22Rv1 (cell line): ENCODE measurements around the gene GXYLT2.

Source experiments
- H3K27ac ChIP-seq: fragments of 450-650 bp; 2 replicates; pipeline ENCODE4 v1.5.1; 2017
- ZFX ChIP-seq: fragments of 450-650 bp; IDR thresholded peaks from 2 replicates; pipeline ENCODE4 v1.6.1; 2017; ENCODE audit warnings: antibody characterized with exemption, borderline replicate concordance
- TF ChIP-seq, protein P1 (sequence below): fragments of 450-650 bp; IDR thresholded peaks from 2 replicates; pipeline ENCODE4 v1.5.1; 2017; ENCODE audit warnings: mild to moderate bottlenecking

Gene GXYLT2

DNA sequence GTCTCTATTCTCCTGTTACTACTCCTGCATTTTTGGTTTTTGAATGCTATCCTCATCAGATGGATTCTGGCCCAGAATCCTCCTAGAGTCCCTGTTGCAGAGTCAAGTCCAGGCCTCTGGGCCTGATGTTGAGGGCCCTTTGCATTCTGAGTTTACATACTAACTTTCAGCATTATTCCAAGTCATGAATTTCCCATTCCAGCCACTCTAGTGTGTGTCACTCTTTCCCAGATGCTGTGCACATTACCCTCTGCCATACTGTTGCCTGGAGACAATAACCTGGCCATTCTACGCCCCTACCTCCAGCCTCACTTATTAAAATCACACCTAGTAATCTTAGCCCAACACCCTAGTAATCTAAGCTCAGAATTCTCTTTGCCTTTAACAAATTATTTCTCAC lies 53.4 kb downstream of the GXYLT2 start:
- no peak for TF ChIP-seq ZFX
- TF ChIP-seq, protein P1, sequence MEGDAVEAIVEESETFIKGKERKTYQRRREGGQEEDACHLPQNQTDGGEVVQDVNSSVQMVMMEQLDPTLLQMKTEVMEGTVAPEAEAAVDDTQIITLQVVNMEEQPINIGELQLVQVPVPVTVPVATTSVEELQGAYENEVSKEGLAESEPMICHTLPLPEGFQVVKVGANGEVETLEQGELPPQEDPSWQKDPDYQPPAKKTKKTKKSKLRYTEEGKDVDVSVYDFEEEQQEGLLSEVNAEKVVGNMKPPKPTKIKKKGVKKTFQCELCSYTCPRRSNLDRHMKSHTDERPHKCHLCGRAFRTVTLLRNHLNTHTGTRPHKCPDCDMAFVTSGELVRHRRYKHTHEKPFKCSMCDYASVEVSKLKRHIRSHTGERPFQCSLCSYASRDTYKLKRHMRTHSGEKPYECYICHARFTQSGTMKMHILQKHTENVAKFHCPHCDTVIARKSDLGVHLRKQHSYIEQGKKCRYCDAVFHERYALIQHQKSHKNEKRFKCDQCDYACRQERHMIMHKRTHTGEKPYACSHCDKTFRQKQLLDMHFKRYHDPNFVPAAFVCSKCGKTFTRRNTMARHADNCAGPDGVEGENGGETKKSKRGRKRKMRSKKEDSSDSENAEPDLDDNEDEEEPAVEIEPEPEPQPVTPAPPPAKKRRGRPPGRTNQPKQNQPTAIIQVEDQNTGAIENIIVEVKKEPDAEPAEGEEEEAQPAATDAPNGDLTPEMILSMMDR: no peak
- H3K27ac ChIP-seq: no peak overlapping the region

DNA sequence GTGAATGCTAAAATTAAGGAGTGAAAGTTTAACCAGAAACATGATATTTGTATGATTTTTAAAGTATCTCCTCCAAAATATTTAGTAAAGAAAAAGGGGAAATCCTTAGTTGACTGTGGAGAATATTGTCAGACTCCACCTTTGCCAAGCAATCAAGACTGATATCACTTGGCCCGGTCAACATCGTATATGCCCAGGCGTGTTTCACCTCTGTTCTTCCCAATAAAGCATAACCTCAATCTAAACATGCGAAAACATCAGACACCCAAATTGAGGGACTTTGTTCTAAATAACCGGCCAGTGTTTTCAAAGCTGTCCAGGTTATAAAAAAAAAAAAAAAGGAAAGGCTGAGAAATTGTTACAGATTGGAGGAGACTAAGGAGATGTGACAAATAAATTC lies 54.6 kb downstream of the GXYLT2 start:
- TF ChIP-seq, protein P1: no peak
- TF ChIP-seq ZFX: no peak
- H3K27ac ChIP-seq: no peak overlapping the region

DNA sequence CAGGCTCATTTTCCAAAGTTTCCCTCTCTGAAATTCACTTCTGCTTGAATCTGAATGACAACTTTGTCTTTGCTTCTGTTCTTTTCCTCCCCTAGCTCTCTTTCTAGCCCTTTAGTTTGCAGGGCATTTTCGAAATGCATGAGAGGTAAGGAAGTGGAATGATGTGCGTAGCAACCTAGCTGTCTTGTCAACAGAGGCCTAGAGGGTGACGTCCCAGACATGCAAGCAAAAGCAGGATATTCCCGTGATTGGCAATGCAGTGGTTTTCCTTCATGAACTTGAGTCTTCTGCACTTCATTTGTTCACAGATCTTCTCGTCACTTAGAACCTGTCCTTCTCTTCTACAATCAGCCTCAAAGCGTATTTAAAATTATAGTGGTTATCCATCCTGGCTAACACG lies 56.9 kb downstream of the GXYLT2 start:
- TF ChIP-seq, protein P1: no peak
- no peak for TF ChIP-seq ZFX
- H3K27ac ChIP-seq: no peak overlapping the region

DNA sequence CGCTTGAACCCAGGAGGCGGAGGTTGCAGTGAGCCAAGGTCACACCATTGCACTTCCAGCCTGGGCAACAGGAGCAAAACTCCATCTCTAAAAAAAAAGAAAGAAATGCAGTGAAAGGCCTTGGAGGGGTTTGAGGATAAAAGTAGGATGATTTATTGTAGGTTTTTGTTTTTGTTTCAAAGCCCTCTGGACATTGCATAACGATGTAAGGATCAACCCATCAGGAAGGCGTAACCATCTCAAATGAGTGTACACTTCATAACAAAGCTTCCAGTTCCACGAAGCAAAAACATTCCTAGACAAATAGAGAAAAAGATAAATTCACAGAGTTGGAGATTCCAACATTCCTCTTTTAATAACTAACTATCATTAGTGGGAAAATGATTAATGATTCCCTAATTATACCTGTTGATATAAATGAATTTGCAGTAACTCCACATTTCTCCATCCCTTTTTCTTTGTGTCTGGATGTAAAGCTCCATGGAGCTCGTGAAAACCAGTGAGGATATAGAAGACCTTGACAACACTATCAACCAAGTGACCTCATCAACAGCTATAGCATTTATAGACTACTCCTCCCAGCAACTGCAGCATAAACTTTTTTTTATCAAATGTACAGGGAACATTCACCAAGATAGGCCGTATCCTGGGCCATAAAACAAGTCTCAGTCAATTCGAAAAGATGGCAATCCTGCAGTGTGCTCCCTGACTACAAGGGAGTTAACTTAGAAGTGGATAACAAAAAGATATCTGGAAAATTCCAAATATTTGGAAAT lies 60.1 kb downstream of the GXYLT2 start:
- TF ChIP-seq ZFX: no peak
- TF ChIP-seq, protein P1: no peak
- H3K27ac ChIP-seq: no peak overlapping the region

DNA sequence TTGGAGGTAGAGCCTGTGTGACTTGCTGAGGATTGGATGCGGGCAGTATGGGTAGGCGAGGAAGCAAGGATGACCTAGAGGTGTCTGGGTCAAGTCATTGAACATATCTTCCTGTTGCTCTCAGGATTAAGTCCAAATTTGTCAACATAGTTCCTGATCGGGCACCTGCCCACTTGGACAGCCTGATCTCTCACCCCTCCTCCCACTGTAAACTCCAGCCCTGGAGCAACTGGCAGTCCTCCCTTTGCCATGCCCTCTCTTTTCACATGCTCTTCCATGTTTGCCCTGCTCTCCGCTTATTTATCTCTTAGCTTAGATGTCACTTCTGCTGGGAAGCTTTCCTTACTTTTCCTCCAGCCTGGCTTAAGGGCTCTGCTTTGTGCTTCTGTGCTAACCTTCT lies 61.2 kb downstream of the GXYLT2 start:
- TF ChIP-seq ZFX: no peak
- TF ChIP-seq, protein P1: no peak
- H3K27ac ChIP-seq: no peak overlapping the region

DNA sequence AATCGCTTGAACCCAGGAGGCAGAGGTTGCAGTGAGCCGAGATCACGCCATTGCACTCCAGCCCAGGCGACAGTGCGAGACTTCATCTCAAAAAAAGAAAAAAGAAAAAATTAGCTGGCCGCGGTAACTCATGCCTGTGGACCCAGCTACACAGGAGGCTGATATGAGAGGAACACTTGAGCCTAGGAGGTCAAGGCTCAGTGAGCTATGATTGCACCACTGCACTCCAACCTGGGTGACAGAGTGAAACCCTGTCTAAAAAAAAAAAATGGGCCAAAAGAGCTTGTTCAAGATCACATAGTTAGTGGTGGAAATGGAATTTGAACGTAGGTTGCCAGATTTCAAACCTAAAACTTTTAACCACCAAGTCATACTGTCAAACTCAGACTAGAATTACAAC lies 62.5 kb downstream of the GXYLT2 start:
- TF ChIP-seq ZFX: no peak
- TF ChIP-seq, protein P1: no peak
- no peak overlapping the region for H3K27ac ChIP-seq

DNA sequence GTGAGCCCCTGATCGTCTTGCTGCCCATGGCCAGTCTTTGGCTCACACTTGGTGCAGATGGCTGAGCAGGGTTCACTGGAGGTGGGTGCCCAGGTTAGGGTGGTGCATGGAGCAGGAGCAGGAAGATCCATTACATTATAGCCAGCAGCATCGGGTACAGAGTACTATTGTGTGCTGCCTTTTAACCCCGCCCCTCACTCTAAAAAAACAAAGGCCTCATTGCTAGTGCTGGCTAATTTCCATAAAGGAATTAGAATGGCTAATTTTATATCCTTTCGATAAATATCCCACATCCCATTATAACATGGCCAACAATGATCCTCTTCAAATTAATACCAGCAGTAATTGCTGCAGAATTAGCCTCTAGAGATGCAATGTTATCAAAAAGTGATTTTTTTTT lies 63.0 kb downstream of the GXYLT2 start:
- no peak overlapping the region for H3K27ac ChIP-seq
- TF ChIP-seq ZFX: no peak
- TF ChIP-seq, protein P1: no peak
